Stimulated activated CD4-positive, alpha-beta T cell treated with anti-CD3 and anti-CD28 coated beads, Interleukin-15, amount 100 ng/mL, for 48 hours (primary cell): Measurements from ENCODE around the gene ATP6V0A4.
"Not testable (repeated sequence)": the region's sequence is repeated elsewhere in the genome, so short reads cannot be mapped to it uniquely, and the experiment has no call there.

ENCODE experiments used
- DNase-seq, 2 donors: peaks; one replicate each; pipeline ENCODE4 v3.0.0-alpha.2; 2020; ENCODE audit warnings: low read depth in 2 of 2

Gene ATP6V0A4

DNA sequence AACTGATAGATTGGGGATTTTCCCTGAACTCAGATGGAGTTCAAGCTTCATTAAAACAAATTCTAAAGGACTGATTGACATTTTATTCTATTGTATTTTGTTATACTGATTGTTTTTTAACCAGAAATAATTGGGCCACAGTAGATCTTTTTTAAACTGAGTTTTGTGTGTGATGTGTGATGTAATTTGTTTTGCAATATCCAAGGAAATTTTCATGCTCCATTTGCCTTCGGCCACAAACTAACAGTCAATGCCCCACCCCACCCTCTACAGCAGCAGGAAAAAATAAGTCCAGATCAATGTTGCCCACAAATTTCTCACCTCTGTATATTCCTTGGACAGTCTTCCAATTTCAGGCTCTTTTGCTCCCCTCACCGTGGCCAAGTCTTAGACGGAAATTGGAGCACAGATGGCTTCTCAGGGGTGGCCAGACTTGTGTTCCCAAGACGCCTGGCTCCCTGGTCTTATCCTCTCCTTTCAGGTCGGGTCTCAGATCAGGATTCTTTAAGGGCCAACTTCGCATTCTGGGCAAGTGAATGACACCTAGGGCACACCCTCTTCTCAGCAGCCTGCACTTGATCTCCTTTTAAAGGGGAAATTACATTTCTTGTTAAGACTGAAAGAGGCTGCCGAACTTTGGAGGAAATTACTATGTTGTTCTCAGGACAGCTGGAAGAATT lies 97.0 kb downstream of the ATP6V0A4 start, which contains the start of gene SVOPL:
TSS of gene SVOPL (minus strand) at position 506 of the 680 bp plus-strand sequence. CDS start 22,317 bp downstream, outside the sequence.
- no peak for DNase-seq

DNA sequence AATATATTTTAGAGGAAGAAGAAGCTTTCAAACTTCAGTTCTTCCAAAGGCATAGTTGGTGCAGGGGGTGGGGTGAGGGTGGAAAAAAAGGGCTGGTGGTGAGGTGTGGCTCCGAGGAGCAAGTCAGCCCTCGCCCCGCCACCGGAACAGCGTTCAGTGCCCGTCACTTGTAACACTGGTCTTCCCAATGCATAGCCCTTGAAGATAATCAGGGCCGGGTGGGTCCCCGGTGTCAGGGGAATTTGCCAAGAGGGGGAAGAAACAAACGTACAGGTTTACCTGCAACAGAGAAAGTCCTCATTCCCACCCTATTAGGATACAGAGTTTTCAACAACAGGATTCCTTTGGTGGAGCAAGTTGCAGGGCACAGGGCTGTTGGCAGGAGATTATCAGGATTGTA lies 98.3 kb downstream of the ATP6V0A4 start:
- DNase-seq: no peak

DNA sequence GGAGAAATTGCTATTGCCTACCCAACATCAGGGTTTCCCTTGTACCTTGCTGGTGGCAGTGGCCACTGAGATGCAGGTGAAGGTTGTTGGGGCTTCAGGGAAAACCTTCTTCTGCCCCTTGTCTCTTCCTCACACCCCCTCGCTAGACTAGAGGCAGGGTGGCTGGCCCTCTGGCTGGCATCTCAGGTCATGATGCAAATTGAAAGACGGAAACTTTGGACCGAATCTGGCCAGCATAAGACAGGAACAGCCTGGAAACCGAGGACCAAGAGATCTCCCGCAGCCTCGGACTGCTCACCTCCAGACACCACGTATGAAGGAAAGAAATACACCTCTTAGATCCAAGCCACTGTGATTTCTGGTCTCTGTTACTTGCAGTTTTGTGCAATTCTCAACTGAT lies 99.7 kb downstream of the ATP6V0A4 start:
- no peak for DNase-seq

DNA sequence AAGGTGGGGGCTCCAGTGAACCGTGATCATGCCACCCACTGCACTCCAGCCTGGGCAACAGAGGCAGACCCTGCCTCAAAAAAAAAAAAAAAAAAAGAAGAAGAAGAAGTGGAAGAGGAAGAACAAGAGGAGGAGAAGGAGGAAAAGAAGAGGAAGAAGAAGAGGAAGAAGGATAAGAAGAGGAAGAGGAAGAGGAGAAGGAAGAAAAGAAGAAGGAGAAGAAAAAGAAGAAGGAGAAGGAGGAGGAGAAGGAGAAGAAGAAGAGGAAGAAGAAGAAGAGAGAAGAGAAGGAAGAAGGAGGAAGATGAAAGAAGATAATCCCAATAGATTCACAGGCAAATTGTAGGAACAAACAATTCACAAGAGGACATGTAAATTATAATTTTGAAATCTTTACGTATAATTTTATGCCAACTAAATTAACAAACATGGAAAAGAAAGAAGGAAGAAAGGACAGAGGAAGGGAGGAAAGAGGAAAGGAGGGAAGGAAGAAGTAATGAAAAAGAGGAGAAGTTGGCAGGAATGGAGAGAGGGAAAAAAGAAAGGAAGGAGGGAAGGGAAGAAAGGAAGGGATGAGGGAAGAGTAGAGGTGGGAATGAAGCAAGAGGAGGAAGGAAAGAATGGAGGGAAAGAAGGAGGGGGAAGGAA lies 100.3 kb downstream of the ATP6V0A4 start:
- no peak for DNase-seq

GRCh38 chr7:138695776-138696175 lies 102.2 kb downstream of the ATP6V0A4 start:
- DNase-seq: not testable (repeated sequence)

DNA sequence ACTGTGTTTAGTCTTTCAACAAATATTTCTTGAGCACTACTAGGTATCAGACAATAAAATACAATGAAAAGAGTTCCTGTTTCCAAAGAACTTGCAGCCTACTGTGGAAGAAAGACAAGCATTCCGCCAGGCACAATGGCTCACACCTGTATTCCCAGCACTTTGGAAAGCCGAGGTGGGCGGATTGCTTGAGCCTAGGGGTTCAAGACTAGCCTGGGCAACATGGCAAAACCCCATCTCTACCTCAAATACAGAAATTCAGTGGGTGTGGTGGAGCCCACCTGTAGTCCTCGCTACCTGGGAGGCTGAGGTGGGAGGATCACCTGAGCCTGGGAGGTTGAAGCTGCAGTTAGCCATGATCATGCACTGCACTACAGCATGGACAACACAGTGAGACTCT lies 102.9 kb downstream of the ATP6V0A4 start:
- DNase-seq: no peak

DNA sequence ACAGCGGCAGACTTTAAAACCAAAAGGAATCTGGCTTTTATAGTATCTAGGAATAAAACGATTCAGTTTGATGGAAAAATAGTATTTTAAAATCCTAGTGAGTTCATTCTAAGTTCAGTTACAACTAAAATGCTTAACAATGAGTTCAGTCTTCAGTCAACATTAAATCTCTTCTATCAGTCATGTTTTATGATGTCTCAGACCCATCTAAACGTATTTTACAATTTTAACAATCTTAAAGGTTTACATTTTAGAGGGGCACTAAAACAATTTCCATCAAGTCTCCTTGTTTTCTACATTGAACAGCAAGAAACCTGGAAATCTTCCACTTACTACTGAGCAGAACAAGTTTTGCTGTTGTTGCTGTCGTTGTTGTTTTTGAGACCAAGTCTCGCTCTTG lies 106.8 kb downstream of the ATP6V0A4 start:
- DNase-seq: no peak

GRCh38 chr7:138690495-138690894 lies 107.5 kb downstream of the ATP6V0A4 start:
- no peak for DNase-seq

GRCh38 chr7:138688037-138688436 lies 110.0 kb downstream of the ATP6V0A4 start:
- DNase-seq: not testable (repeated sequence)

- DNase-seq: no peak
Observed at GRCh38 chr7:138684340-138684739, 113.7 kb downstream of the ATP6V0A4 start.

DNA sequence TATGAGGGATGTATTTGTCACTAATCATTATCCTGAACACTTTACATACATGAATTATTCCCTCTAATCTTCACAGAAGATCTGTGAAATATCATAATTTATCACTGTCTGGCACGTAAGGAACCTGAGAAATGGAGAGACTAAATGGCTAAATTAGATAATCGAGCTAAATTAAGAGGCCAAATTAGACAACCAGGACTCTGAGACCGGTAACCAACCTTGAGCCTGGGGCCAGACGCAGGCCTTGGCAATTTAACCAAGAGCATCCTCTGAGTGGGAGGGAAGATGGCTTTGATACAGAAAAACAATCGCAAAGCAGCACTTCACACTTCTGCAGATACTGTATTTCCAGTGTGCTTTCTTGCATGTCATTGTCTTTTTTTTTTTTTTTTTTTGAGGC lies 118.2 kb downstream of the ATP6V0A4 start:
- no peak for DNase-seq

GRCh38 chr7:138670594-138670993 lies 127.4 kb downstream of the ATP6V0A4 start:
- no peak for DNase-seq

GRCh38 chr7:138669364-138669763 lies 128.6 kb downstream of the ATP6V0A4 start:
- DNase-seq: no peak

GRCh38 chr7:138668946-138669345 lies 129.1 kb downstream of the ATP6V0A4 start:
- DNase-seq: no peak

GRCh38 chr7:138668229-138668596 lies 129.8 kb downstream of the ATP6V0A4 start:
- DNase-seq: no peak

DNA sequence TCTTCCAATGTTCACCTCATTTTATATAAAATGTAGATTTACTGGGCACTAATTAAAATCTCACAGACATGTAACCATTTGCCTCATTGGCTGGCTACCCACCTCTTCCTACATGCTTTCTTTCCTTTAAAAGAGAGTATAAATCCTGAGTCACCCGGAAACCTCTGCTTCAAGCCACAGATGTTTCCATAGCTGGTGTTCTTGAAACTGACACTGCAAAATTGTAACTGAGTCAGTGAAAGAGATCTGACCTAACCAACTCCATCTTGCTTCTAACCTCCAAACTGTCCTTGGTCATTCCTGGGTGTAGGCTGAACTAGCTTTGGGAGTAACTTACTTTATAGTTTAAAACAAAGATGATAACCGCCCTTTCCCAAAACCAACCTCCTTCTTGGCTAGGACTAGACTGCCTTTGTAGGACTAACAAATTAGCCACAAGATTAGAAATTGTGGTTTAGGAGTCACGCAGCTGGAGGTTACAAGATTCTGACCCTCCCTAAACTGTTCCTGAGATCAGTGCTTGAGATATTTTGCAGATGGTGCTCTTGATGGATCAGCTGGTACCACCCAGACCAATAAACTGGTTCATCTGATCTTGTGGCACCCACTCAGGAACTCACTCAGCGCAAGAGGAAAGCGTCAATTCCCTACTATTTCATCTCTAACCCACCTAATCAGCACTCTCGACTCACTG lies 130.3 kb downstream of the ATP6V0A4 start:
- DNase-seq: peak in 1 of 2 donors; percentile 7

- DNase-seq: no peak
Observed at GRCh38 chr7:138666385-138666784, 131.6 kb downstream of the ATP6V0A4 start.

GRCh38 chr7:138665669-138666140 lies 132.3 kb downstream of the ATP6V0A4 start:
- no peak for DNase-seq

- no peak for DNase-seq
Observed at GRCh38 chr7:138665249-138665648, 132.7 kb downstream of the ATP6V0A4 start.

GRCh38 chr7:138663725-138664710 lies 134.0 kb downstream of the ATP6V0A4 start:
- DNase-seq: no peak

- no peak for DNase-seq
Observed at GRCh38 chr7:138662991-138663320, 135.0 kb downstream of the ATP6V0A4 start.
